HepG2 (cell line): ENCODE measurements around the gene BTBD19. TPM values are rescaled to one million over a fixed set of nuclear protein-coding genes. Genes with fewer than 3 reads are reported as not detected.

Experiments used
- ATAC-seq: fragments of 200-7000 bp; cut with Tn5 transposase; 3 replicates; pipeline ENCODE4 v1.9.1; 2020; ENCODE audit warnings: mild to moderate bottlenecking, moderate library complexity
- BruUV-seq: library from RNA; stranded (reverse); fragments of 400-500 nt; replicated peaks from 2 replicates; lab custom pipeline; 2021; lab: Mats Ljungman, UMichigan
- CTCF ChIA-PET: fragments of 300-600 bp; formaldehyde crosslinking; extraction: SDS; loops from one replicate; lab custom pipeline; 2021; ENCODE audit warnings: low total read pairs, inconsistent platforms, low intra/inter-chr PET ratio; lab: Yijun Ruan, JAX
- POLR2A ChIA-PET: fragments of 350-600 bp; sonication (Branson Sonifier 250); formaldehyde crosslinking; loops from one replicate; lab custom pipeline; 2020; ENCODE audit warnings: antibody characterized with exemption, inconsistent platforms; lab: Yijun Ruan, JAX
- DNase-seq: peaks from one replicate; pipeline ENCODE4 v3.0.0-alpha.2; 2015; ENCODE audit warnings: low spot score
- FAIRE-seq: peaks from 3 replicates; lab custom pipeline; 2011; peaks lifted over from hg19 to GRCh38; lab: Jason Lieb, UNC
- H2AFZ ChIP-seq: one replicate; pipeline ENCODE4 v1.6.1; 2011; ENCODE audit warnings: low read length, inconsistent platforms
- H3K27ac ChIP-seq: fragments of 300-600 bp; 3 replicates; pipeline ENCODE4 v1.8.0; 2011; ENCODE audit warnings: mixed run types, mild to moderate bottlenecking, mixed read lengths, low read length, inconsistent platforms; ENCODE audit not compliant: insufficient read depth; ENCODE audit errors: extremely low read length
- H3K27me3 ChIP-seq, 2 experiments: fragments of 200-600 bp in 1 of 2; 2 replicates in 1 of 2; 3 replicates in 1 of 2; pipeline versions ENCODE4 v1.6.0 to v1.8.0; 2011; ENCODE audit warnings: low read length in 2 of 2, mild to moderate bottlenecking in 2 of 2, moderate library complexity in 2 of 2, inconsistent platforms in 1 of 2; ENCODE audit not compliant: insufficient read depth in 2 of 2, control insufficient read depth in 1 of 2
- H3K36me3 ChIP-seq, 2 experiments: fragments of 200-600 bp in 1 of 2; replicated peaks in 1 of 2; 2 replicates in 1 of 2; 3 replicates in 1 of 2; pipeline versions ENCODE4 v1.5.1 to v1.8.0; 2011; ENCODE audit warnings: low read length in 2 of 2, inconsistent platforms in 1 of 2; ENCODE audit not compliant: insufficient read depth in 2 of 2, control insufficient read depth in 1 of 2
- H3K4me1 ChIP-seq: 2 replicates; pipeline ENCODE4 v1.5.1; 2012; ENCODE audit warnings: low read length, inconsistent platforms; ENCODE audit not compliant: insufficient read depth
- H3K4me2 ChIP-seq: 2 replicates; pipeline ENCODE4 v1.6.0; 2011; ENCODE audit warnings: low read depth, low read length, inconsistent platforms
- H3K4me3 ChIP-seq, 3 experiments: fragments of 200-600 bp in 1 of 3; sonication (generic), shearing (Covaris generic) in 1 of 3; replicated peaks in 1 of 3; 2 replicates each; pipeline ENCODE4 v1.5.1; 2011 to 2016; ENCODE audit warnings: low read length in 3 of 3, inconsistent platforms in 2 of 3, low read depth in 2 of 3, mild to moderate bottlenecking in 2 of 3, control low read depth in 1 of 3, mixed read lengths in 1 of 3; ENCODE audit not compliant: insufficient read depth in 1 of 3
- H3K79me2 ChIP-seq: one replicate; pipeline ENCODE4 v1.6.1; 2011; ENCODE audit warnings: low read length, inconsistent platforms; ENCODE audit not compliant: insufficient read depth
- H3K9ac ChIP-seq: 2 replicates; pipeline ENCODE4 v1.6.0; 2011; ENCODE audit warnings: mild to moderate bottlenecking, low read depth, low read length, inconsistent platforms; ENCODE audit not compliant: insufficient read depth
- H3K9me3 ChIP-seq: 2 replicates; pipeline ENCODE4 v1.5.1; 2012; ENCODE audit warnings: mild to moderate bottlenecking, low read length
- H4K20me1 ChIP-seq: 2 replicates; pipeline ENCODE4 v1.6.0; 2011; ENCODE audit warnings: inconsistent platforms, mild to moderate bottlenecking, low read length, moderate library complexity; ENCODE audit not compliant: insufficient read depth
- CBX5 ChIP-seq: sonication (generic); formaldehyde crosslinking; IDR thresholded peaks from 2 replicates; pipeline ENCODE4 v1.4.0; 2020; ENCODE audit warnings: missing genetic modification reagents, borderline replicate concordance
- DPF2 ChIP-seq: sonication (generic); formaldehyde crosslinking; IDR thresholded peaks from 2 replicates; pipeline ENCODE4 v1.4.0; 2020; ENCODE audit warnings: mild to moderate bottlenecking, low read depth, missing genetic modification reagents, borderline replicate concordance
- EEA1 ChIP-seq: sonication (generic); formaldehyde crosslinking; IDR thresholded peaks from 2 replicates; pipeline ENCODE4 v1.5.1; 2020; ENCODE audit warnings: mild to moderate bottlenecking, missing genetic modification reagents, borderline replicate concordance
- GTF3A ChIP-seq: sonication (generic); formaldehyde crosslinking; conservative IDR thresholded peaks from 2 replicates; pipeline ENCODE4 v1.4.0; 2020; ENCODE audit warnings: mild to moderate bottlenecking, missing genetic modification reagents
- MBD4 ChIP-seq: IDR thresholded peaks from 2 replicates; pipeline ENCODE4 v1.6.1; 2012; ENCODE audit warnings: low read length, inconsistent platforms, borderline replicate concordance
- PAF1 ChIP-seq: IDR thresholded peaks from 2 replicates; pipeline ENCODE4 v1.6.1; 2016; ENCODE audit warnings: missing genetic modification reagents, missing compliant biosample characterization
- POLR2A ChIP-seq, 2 experiments: IDR thresholded peaks; 2 replicates each; pipeline ENCODE4 v1.6.1; 2011; ENCODE audit warnings: low read depth in 2 of 2, low read length in 2 of 2, mild to moderate bottlenecking in 1 of 2, moderate library complexity in 1 of 2; ENCODE audit not compliant: insufficient read depth in 1 of 2
- RBFOX2 ChIP-seq: fragments of 200-400 bp; formaldehyde crosslinking; IDR thresholded peaks from 2 replicates; pipeline ENCODE4 v1.6.1; 2017; ENCODE audit warnings: low read depth, mild to moderate bottlenecking, low read length
- SYNCRIP ChIP-seq: fragments of 200-400 bp; formaldehyde crosslinking; IDR thresholded peaks from 2 replicates; pipeline ENCODE4 v1.6.1; 2018; ENCODE audit warnings: mild to moderate bottlenecking, low read depth, low read length; ENCODE audit not compliant: insufficient read depth
- ZBTB39 ChIP-seq: sonication (generic); formaldehyde crosslinking; IDR thresholded peaks from 2 replicates; pipeline ENCODE4 v1.5.0; 2020; ENCODE audit warnings: missing genetic modification reagents
- ZNF264 ChIP-seq: sonication (generic); formaldehyde crosslinking; IDR thresholded peaks from 2 replicates; pipeline ENCODE4 v1.4.0; 2020; ENCODE audit warnings: missing genetic modification reagents
- ZNF577 ChIP-seq: sonication (generic); formaldehyde crosslinking; IDR thresholded peaks from 2 replicates; pipeline ENCODE4 v1.4.0; 2020; ENCODE audit warnings: mild to moderate bottlenecking, low read depth, missing genetic modification reagents, borderline replicate concordance
- ZNF878 ChIP-seq: sonication (generic); formaldehyde crosslinking; IDR thresholded peaks from 2 replicates; pipeline ENCODE4 v1.8.1; 2023; ENCODE audit warnings: mild to moderate bottlenecking, missing genetic modification reagents, moderate library complexity
- WGBS: methylation state at CpG from one replicate; pipeline ENCODE4 v1.1.6; 2017; ENCODE audit warnings: low lambda C conversion rate; 5-methylcytosine and 5-hydroxymethylcytosine counted together
- in situ Hi-C: cut with HindIII; loops from 2 replicates; pipeline ENCODE4 v1.10.0; 2017; ENCODE audit warnings: low pct_unique_long_range_greater_than_20kb; ENCODE audit not compliant: extremely low pct_ligation_motif_present
- intact Hi-C: fragments of 100-400 bp; cut with micrococcal nuclease; formaldehyde crosslinking; loops from one replicate; pipeline ENCODE4 v1.10.0; 2022; ENCODE audit not compliant: unreplicated experiment
- polyA plus RNA-seq, 8 experiments: library from polyadenylated mRNA; depleted of rRNA in 3 of 8; stranded (reverse) in 7 of 8; unstranded in 1 of 8; fragments of >200 nt; fragmentation: Illumina TruSeq in 4 of 8; extraction: Trizol in 4 of 8; gene quantifications; 2 replicates each; pipeline versions ENCODE4 v1.2.1 to v1.2.3, GENCODE V29; 2011 to 2016; ENCODE audit warnings: low read depth in 4 of 8, missing spikeins in 1 of 8, mixed read lengths in 1 of 8; ENCODE audit not compliant: insufficient read depth in 1 of 8
- total RNA-seq, 5 experiments: library from RNA; depleted of rRNA; stranded (reverse); fragments of >200 nt; fragmentation: Illumina TruSeq; extraction: Trizol; gene quantifications; 2 replicates each; pipeline ENCODE4 v1.2.3, GENCODE V29; 2016; ENCODE audit warnings: low read depth in 1 of 5
- TF ChIP-seq, protein P1 (sequence below): sonication (generic); formaldehyde crosslinking; IDR thresholded peaks from 2 replicates; pipeline ENCODE4 v1.5.1; 2020; ENCODE audit warnings: mild to moderate bottlenecking, missing genetic modification reagents, borderline replicate concordance
- TF ChIP-seq, protein P2 (sequence below): IDR thresholded peaks from 2 replicates; pipeline ENCODE4 v1.6.1; 2016; ENCODE audit warnings: missing genetic modification reagents, missing compliant biosample characterization
- TF ChIP-seq, protein P3 (sequence below): sonication (generic); formaldehyde crosslinking; IDR thresholded peaks from 2 replicates; pipeline ENCODE4 v1.4.0; 2020; ENCODE audit warnings: mild to moderate bottlenecking, missing genetic modification reagents, borderline replicate concordance
- TF ChIP-seq, protein P4 (sequence below): sonication (generic); formaldehyde crosslinking; IDR thresholded peaks from 2 replicates; pipeline ENCODE4 v1.5.0; 2020; ENCODE audit warnings: mild to moderate bottlenecking, low read depth, missing genetic modification reagents, borderline replicate concordance

The BTBD19 gene
- total and polyA plus RNA-seq, 2 of the 13 experiments (the other 11 are each of a cell fraction or from before 2014, with no cell fraction given): 2.7 to 6.7 TPM

GRCh38 chr1:44778705-44779576, 29.4 kb upstream of the BTBD19 start:
- H3K27me3 ChIP-seq: no peaks in the 10 kb centered on the region; a peak in 1 of 5 replicates
- H3K4me3 ChIP-seq: peak overlapping the region in 1 of 3 experiments; percentile 3; a peak in 1 of 6 replicates
- no peaks in the 10 kb centered on the region for H3K9me3 ChIP-seq
- H3K4me2 ChIP-seq: no peak overlapping the region
- DNase-seq: no peak
- H2AFZ ChIP-seq: no peak overlapping the region
- H3K36me3 ChIP-seq: peaks cover 12 to 24% of the 10 kb centered on the region in 2 experiments
- ChIA-PET POLR2A (interaction anchor here (1.2 to 2.5 kb wide), 5 partner anchors 10 to 48 kb away, joined by 3 to 14 read pairs (median 6); partner anchors contain the start of genes PLK3 and RNU5D-1), CTCF (no interaction called here)
- H4K20me1 ChIP-seq: peaks cover 36% of the 10 kb centered on the region
- no peak for FAIRE-seq
- BruUV-seq: no TSS peak
- no peak for ATAC-seq
- peak overlapping the region; percentile 9 for H3K27ac ChIP-seq
- peaks cover 35% of the 10 kb centered on the region for H3K79me2 ChIP-seq
- H3K9ac ChIP-seq: no peak overlapping the region
- peaks cover 44% of the 10 kb centered on the region for H3K4me1 ChIP-seq
- intact Hi-C loops (no loop called here), in situ Hi-C loops (no loop called here)
- 98% methylated on average over 6 of the region's 6 CpGs for WGBS
- TF ChIP-seq, protein P1, sequence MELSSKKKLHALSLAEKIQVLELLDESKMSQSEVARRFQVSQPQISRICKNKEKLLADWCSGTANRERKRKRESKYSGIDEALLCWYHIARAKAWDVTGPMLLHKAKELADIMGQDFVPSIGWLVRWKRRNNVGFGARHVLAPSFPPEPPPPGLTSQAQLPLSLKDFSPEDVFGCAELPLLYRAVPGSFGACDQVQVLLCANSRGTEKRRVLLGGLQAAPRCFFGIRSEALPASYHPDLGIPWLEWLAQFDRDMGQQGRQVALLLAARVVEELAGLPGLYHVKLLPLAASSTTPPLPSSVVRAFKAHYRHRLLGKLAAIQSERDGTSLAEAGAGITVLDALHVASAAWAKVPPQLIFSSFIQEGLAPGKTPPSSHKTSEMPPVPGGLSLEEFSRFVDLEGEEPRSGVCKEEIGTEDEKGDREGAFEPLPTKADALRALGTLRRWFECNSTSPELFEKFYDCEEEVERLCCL (CRISPR knock-in tag): no peak
- TF ChIP-seq MBD4: no peak
- TF ChIP-seq, protein P2, sequence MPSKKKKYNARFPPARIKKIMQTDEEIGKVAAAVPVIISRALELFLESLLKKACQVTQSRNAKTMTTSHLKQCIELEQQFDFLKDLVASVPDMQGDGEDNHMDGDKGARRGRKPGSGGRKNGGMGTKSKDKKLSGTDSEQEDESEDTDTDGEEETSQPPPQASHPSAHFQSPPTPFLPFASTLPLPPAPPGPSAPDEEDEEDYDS (CRISPR knock-in tag): no peak
- peak; percentile 17 to 39; a peak in 3 of 4 replicates for TF ChIP-seq POLR2A (IDR thresholded peaks at IDR 0.05; ENCODE audit: insufficient read depth in 1 of 2, low read depth in 2 of 2, low read length in 2 of 2)
- TF ChIP-seq PAF1 (CRISPR knock-in tag): 0 out of 2 replicates have a peak, but pooled peaks have one; percentile 68
- TF ChIP-seq, protein P3, sequence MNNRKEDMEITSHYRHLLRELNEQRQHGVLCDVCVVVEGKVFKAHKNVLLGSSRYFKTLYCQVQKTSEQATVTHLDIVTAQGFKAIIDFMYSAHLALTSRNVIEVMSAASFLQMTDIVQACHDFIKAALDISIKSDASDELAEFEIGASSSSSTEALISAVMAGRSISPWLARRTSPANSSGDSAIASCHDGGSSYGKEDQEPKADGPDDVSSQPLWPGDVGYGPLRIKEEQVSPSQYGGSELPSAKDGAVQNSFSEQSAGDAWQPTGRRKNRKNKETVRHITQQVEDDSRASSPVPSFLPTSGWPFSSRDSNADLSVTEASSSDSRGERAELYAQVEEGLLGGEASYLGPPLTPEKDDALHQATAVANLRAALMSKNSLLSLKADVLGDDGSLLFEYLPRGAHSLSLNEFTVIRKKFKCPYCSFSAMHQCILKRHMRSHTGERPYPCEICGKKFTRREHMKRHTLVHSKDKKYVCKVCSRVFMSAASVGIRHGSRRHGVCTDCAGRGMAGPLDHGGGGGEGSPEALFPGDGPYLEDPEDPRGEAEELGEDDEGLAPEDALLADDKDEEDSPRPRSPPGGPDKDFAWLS (CRISPR knock-in tag): no peak
- no peak for TF ChIP-seq ZNF577 (CRISPR knock-in tag)
- no peak for TF ChIP-seq SYNCRIP
- no peak for TF ChIP-seq EEA1 (CRISPR knock-in tag)
- TF ChIP-seq CBX5 (CRISPR knock-in tag): no peak
- TF ChIP-seq ZNF264 (CRISPR knock-in tag): no peak
- TF ChIP-seq, protein P4, sequence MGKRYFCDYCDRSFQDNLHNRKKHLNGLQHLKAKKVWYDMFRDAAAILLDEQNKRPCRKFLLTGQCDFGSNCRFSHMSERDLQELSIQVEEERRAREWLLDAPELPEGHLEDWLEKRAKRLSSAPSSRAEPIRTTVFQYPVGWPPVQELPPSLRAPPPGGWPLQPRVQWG: no peak
- peak; percentile 65 for TF ChIP-seq RBFOX2
- TF ChIP-seq ZNF878 (CRISPR knock-in tag): no peak
- no peak for TF ChIP-seq DPF2 (CRISPR knock-in tag)
- no peak for TF ChIP-seq GTF3A (CRISPR knock-in tag)
- no peak for TF ChIP-seq ZBTB39 (CRISPR knock-in tag)
